ENCODE results near the gene PPP2R3C.

The PPP2R3C gene

GRCh38 chr14:35085441-35085840, 36.3 kb downstream of the PPP2R3C start:
- DNase-seq (ENCODE audit: low spot score): no peak
- CTCF ChIA-PET: no interaction called here
- no peak for TF ChIP-seq CTCF (conservative IDR thresholded peaks at IDR 0.05; ENCODE audit: low read depth)
- H3K27ac ChIP-seq: no peak overlapping the region
- POLR2A ChIA-PET (ENCODE audit: low non-redundant PET): no interaction called here

- no peak for TF ChIP-seq CTCF (conservative IDR thresholded peaks at IDR 0.05; ENCODE audit: low read depth)
- POLR2A ChIA-PET (ENCODE audit: low non-redundant PET): no interaction called here
- no peak overlapping the region for H3K27ac ChIP-seq
- DNase-seq (ENCODE audit: low spot score): no peak
- CTCF ChIA-PET: no interaction called here
Measured at GRCh38 chr14:35083530-35084150, 38.1 kb downstream of the PPP2R3C start.

- DNase-seq (ENCODE audit: low spot score): no peak
- ChIA-PET CTCF (no interaction called here), POLR2A (ENCODE audit: low non-redundant PET) (no interaction called here)
- H3K27ac ChIP-seq: no peak overlapping the region
- no peak for TF ChIP-seq CTCF (conservative IDR thresholded peaks at IDR 0.05; ENCODE audit: low read depth)
Measured at GRCh38 chr14:35079742-35080141, 42.0 kb downstream of the PPP2R3C start.

- no peak for DNase-seq (ENCODE audit: low spot score)
- no peak overlapping the region for H3K27ac ChIP-seq
- TF ChIP-seq CTCF (conservative IDR thresholded peaks at IDR 0.05; ENCODE audit: low read depth): no peak
- CTCF ChIA-PET: interaction anchor here (0.5 to 0.6 kb wide), 2 partner anchors 64 to 1299 kb away, joined by 3 read pairs; no protein-coding TSS in a partner anchor
- POLR2A ChIA-PET (ENCODE audit: low non-redundant PET): no interaction called here
Measured at GRCh38 chr14:35078082-35078481, 43.7 kb downstream of the PPP2R3C start.

- H3K27ac ChIP-seq: no peak overlapping the region
- no peak for DNase-seq (ENCODE audit: low spot score)
- ChIA-PET CTCF (no interaction called here), POLR2A (ENCODE audit: low non-redundant PET) (no interaction called here)
- TF ChIP-seq CTCF (conservative IDR thresholded peaks at IDR 0.05; ENCODE audit: low read depth): no peak
Measured at GRCh38 chr14:35073486-35073885, 48.3 kb downstream of the PPP2R3C start.

- CTCF ChIA-PET: no interaction called here
- H3K27ac ChIP-seq: no peak overlapping the region
- DNase-seq (ENCODE audit: low spot score): no peak
- TF ChIP-seq CTCF (conservative IDR thresholded peaks at IDR 0.05; ENCODE audit: low read depth): no peak
- POLR2A ChIA-PET (ENCODE audit: low non-redundant PET): no interaction called here
Measured at GRCh38 chr14:35072226-35072625, 49.6 kb downstream of the PPP2R3C start.

All from RWPE1 (cell line).